Measurements from ENCODE around the gene NEK11.

Gene NEK11

GRCh38 chr3:131147534-131147933 is 120.9 kb downstream of the NEK11 start:
- no peak for DNase-seq

GRCh38 chr3:131158434-131158833 is 131.8 kb downstream of the NEK11 start:
- DNase-seq = no peak

- DNase-seq = no peak
Measured at GRCh38 chr3:131162516-131162915, 135.8 kb downstream of the NEK11 start.

- no peak for DNase-seq
Measured at GRCh38 chr3:131167867-131168266, 141.2 kb downstream of the NEK11 start.

GRCh38 chr3:131169331-131169730 is 142.7 kb downstream of the NEK11 start:
- no peak for DNase-seq

GRCh38 chr3:131172502-131173200 is 146.0 kb downstream of the NEK11 start:
- no peak for DNase-seq

GRCh38 chr3:131174752-131175151 is 148.1 kb downstream of the NEK11 start:
- no peak for DNase-seq

DNA sequence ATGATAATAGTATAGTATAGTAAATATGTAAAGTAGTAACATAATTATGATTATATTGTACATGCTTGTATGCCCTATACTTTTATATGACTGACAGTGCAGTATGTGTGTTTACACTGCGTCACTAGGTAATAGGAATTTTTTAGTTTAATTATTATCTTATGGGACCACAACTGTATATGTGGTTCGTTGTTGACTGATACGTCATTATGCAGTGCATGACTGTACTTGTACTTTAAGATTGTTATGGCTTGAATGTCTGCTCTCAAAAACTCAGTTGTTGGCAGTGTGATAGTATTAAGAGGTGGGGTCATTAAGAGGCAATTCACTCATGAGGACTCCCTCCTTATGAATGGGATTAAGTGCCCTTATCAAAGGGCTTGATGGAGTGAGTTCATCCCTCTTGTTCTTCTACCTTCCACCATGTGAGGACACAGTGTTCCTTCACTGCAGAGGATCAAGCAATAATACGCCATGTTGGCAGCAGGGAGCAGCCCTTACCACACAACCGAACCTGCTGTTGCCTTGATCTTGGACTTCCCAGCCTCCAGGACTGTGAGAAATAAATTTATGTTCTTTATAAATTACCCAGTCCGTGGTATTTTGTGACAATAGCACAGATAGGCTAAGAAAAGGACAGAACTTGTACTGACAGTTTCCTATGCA is 152.2 kb downstream of the NEK11 start:
- DNase-seq = no peak

- no peak for DNase-seq
Measured at GRCh38 chr3:131192701-131193100, 166.0 kb downstream of the NEK11 start.

DNA sequence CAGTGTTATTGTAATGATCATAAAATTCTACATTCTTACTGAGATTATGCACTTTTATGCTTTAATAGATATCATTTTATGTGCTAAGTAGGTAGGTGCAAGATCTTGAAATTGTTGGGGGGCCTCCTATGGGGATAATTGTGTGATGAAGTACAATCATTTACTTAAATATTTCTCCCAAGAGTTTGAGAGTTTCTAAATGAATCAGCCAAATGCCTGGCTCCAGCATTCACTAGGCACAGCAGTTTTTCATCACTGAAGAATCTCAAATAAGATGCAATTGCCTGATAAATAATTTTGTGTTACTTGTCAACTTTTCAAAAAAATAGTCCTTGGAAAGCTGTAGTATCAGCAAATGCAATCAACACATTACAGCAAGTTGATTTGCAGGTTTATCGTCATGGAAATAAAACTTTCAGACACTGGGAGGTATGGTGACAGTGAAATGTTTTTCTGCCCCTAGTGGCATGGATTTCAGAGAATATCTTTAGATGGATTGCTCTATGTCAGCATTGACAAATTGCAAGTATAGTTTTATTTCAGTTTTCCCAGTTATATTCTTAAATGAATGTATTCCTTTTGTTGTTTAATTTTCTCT is 167.1 kb downstream of the NEK11 start:
- DNase-seq = no peak

- no peak for DNase-seq
Measured at GRCh38 chr3:131194816-131195215, 168.1 kb downstream of the NEK11 start.

DNA sequence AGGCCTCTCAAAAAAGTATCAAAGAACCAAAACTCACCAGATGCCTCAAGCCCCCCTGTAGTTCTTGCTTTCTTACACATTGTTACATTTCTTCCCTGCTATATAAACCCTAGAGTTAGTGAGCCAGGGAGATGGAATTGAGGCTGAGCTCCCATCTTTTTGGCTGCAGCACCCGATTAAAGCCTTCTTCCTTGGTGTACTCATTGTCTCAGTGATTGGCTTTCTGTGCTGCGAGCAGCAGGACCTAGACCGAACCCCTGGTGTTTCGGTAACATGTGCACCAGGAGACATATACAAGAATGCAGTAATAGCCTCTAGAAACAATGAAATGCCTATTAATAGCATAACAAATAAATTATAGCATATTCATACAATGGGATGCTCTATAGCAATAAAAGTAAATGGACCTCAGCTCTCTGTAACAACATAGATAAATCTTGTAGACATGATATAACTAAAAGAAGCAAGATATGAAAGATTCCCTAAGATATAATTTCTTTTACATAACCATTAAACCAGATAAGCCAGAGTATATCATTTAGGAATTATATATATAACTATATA is 174.0 kb downstream of the NEK11 start:
- DNase-seq = no peak

- no peak for DNase-seq
Measured at GRCh38 chr3:131216330-131216729, 189.7 kb downstream of the NEK11 start.

GRCh38 chr3:131216801-131217200 is 190.1 kb downstream of the NEK11 start:
- no peak for DNase-seq

DNA sequence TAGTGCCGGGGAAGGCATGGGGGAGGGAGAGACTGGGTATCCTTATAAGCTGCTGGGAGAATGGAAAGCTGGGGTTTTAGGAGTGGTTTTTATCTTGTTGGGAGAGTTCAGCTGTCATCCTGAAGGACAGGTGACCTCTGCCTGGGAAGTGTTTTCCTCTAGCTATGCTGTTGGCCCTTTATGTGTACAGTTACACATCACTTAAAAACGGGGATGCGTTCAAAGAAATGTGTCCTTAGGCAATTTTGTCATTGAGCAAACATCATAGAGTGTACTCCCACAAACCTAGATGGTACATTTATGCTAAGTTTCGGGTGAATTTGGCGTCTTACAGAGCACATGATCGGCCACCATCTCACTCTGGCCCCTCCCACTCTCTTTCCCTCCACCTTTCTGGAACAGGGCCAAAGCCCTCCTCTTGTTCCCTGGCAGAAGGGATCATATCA is 190.6 kb downstream of the NEK11 start:
- DNase-seq = no peak

DNA sequence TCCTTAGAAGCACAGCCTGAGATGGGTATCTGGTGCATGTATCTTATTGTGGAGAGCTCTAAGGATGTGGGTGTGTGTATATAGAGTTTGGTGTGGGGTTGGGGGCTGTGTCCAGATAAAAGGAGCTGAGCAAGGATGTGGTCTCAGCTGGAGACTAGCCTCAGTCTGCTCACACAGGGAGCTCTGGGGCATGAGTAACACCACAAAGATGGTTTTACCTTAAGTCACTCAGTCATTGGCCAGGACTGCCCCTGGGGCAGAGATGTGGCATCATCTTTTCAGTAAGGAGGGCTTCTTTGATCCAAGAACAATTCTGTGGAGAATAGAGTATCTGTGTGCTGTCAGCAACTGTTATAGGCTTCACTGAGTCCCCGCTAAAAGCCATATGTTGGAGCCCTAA is 191.5 kb downstream of the NEK11 start:
- no peak for DNase-seq

DNA sequence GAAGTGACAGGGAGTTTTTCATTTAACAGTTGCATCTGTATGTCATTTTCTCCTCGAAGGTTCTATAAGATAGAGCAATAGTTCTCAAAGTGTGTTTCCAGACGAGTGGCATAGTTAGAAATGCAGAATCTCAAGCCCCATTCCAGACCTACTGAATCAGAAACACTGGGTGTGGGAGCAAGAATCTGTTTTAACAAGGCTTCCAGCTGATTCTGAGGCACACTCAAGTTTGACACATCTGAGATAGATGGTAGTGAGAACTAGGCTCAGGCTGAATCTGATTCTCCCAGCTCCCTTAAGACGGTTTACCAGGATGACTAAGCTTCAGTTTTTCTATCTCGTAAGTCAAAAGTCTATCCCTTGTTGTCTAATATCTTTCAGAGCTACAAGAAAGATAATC is 195.1 kb downstream of the NEK11 start:
- DNase-seq = no peak

DNA sequence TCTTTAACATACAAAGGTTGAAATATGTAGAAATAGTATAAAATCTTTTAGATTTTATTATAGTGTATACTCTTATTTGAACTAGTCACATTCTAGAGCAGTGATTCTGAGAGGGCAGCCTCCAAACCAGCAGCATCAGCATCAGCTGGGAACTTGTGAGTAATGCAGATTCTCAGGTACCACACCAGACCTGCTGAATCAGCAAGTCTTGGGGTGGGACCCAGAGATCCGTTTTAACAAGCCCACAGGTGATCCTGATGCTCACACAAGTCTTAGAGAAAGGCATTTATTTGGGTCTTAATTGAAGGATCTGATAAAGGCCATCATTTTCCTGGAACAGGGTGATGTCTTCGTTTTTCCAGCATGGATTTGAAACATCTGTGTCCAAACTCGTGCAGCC is 195.9 kb downstream of the NEK11 start:
- DNase-seq = no peak

DNA sequence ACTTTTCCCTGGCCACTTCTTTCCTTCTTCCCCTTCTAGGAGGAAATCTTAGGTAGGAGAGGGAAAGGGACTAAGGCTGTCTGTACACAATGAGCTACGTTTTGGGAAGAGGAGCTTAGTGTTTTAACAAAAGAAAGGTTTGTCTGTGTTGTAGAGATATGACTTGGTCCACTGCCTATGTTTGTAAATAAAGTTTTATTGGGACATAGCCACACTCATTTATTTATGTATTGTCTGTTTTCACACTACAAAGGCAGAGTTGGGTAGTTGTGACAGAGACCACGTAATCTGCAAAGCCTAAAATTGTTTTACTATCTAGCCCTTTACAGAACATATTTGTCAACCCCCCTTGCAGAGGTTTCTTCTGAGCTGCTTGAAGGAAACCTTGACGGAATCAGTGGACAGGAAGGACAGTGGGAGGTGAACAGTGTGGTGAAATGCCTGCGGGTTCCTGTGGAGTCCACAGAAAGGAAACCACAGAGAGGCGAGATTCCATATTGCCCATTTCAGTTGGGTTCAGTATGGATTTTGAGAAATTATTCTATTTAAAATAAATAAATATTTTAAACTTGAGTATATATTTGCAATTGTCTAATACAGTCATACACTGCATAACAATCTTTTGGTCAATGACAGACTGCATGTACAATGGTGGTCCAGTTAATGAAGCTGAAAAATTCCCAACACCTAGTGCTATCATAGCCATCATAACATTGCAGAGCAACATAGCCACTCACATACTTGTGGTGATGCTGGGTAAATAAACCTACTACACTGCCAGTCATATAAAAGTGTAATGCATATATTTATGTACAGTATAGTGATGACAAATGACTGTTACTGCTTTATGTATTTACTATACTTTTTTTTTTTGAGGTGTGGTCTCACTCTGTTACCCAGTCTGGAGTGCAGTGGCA is 197.0 kb downstream of the NEK11 start:
- DNase-seq = no peak

GRCh38 chr3:131224886-131225550 is 198.3 kb downstream of the NEK11 start:
- DNase-seq = no peak

- DNase-seq = no peak
Measured at GRCh38 chr3:131228522-131228921, 201.8 kb downstream of the NEK11 start.

DNA sequence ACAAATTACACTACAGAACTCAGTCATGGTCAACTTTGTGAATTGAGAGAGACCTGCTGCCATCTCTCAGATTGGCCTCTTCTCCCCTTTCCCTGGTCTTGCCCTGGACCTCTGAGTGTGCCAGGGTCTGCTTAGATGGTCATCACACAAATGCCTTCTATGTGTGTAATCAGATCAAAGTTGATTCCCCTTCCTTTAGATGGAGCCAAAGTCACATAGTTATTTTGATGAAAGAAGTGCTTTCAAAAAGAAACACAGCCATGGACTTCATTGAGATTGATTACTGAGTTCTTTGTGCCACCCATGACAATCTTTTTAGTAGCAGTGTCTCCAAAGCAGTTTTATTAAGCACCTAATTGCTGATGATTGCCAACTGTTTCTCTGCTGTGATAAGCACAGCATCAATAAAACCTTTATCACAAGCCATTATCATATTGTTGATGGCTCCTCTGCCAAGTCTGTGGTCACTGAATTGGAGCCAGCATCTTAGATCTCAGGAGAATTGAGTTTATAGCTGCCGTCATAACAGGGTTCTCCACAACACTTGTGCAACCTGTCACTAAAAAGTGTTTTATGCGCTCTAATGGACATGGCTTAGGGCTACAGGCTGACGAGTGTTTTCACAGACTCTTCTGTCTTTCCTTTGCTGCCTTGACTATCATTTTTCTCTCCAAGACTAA is 205.2 kb downstream of the NEK11 start:
- DNase-seq = no peak
